COLO829 (cell line): ENCODE results near the gene KDM2A.

Experiments used
- DNase-seq: peaks from one replicate; pipeline ENCODE4 v3.0.0; 2012; ENCODE audit warnings: low spot score

KDM2A gene

DNA sequence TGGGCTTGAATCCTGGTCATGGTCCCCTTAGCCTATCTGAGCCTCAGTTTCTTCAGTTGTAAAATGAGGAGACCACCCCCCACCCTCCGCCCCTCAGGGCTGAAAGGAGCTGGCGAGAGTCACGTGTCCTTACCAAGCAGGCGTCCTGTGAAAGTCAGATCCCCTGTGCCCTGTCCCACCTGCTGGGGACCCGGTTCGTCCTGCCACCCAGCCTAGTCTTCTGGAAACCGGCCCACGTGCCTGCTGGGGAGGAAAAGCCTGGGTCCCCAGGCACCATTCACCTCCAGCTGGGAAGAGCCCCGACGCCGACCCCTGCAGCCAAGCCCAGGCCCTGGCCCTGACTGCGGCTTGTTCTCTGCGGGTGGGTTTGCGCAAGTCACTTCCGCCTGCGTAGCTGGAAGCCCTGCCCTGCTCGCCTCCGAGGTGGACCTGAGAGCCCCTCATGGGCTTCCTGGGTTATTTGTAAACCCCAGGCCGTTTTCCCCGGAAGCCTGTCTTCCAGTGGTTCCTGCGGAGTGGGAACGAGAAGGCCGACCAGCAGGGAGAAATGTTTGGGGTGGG, 183.6 kb downstream of the KDM2A start:
- no peak for DNase-seq

DNA sequence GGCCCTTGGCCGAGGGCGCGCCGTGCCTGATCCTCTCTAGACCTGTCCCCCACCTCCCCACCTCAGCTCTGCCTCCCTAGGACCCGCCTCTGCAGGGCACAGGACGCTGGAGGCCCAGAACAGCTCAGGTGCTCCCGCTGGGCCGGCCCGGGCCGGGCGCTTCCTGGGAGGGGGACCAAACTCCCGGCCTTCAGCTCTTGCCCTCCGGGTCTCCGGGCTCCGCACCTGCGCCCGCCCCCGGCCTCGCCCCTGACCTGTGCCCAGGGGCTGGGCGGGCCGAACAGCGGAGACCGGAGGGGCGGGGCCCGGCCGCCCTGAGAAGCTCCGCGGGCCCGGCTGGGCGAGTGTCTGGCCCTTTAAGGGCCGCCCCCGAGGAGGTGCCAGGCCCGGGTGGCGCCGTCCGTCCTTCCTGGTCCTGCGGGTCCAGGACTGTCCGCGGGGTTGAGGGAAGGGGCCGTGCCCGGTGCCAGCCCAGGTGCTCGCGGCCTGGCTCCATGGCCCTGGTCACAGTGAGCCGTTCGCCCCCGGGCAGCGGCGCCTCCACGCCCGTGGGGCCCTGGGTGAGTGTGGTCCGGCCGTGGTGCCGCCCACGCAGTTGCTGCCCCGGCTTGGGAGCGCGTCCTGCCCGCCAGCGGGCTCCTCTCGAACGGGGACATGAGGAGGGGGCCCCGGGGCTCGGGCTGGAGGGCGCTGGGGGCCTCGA, 184.2 kb downstream of the KDM2A start, which contains the start of gene SSH3:
TSS of gene SSH3 (plus strand) at position 399 of the 703 bp plus-strand sequence. CDS start at position 495, 96 bp downstream.
- no peak for DNase-seq

GRCh38 chr11:67303835-67304411, 184.9 kb downstream of the KDM2A start:
- no peak for DNase-seq

DNA sequence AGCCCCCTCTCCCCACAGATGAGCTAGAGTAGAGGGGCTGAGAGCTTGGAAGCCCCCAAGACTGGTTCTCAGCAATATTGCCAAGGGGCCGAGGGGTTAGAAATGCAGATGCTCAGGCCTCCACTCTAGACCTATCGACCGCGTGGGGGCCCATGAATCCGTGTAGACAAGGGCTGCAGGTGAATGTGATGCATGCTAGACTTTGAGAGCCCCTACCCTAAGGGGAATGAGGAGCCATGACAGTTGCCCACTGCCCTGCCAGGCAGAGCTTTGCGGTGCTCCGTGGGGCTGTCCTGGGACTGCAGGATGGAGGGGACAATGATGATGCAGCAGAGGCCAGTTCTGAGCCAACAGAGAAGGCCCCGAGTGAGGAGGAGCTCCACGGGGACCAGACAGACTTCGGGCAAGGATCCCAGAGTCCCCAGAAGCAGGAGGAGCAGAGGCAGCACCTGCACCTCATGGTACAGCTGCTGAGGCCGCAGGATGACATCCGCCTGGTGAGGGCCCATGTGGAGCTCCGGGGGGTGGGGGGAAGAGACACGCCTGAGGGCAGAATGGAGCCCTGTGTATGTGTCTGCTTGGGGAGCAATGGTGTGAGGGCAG, 185.5 kb downstream of the KDM2A start:
- DNase-seq: no peak

GRCh38 chr11:67306769-67307544, 187.9 kb downstream of the KDM2A start:
- no peak for DNase-seq

DNA sequence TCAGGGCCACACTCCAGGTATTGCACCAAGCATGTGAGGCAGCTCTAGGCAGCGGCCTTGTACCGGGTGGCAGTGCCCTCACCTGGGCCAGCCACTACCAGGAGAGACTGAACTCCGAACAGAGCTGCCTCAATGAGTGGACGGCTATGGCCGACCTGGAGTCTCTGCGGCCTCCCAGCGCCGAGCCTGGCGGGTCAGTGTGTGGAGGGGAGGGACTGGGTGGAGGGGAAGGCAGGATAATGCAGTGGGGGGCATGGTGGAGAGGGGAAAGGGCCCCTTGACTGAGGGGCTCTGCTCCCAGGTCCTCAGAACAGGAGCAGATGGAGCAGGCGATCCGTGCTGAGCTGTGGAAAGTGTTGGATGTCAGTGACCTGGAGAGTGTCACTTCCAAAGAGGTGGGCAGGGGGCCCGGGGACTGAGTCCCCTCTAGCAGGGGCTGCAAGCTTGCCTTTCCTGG, 188.5 kb downstream of the KDM2A start:
- DNase-seq: no peak
